EL (cell line): ENCODE results near the gene SCYGR6.
A peak's percentile ranks its signal among the peaks of the same experiment; 100 is the strongest.

Experiments used
- DNase-seq: peaks from one replicate; pipeline ENCODE4 v3.0.0-alpha.2; 2016

Gene SCYGR6

GRCh38 chr2:227710986-227711385 lies 13.6 kb downstream of the SCYGR6 start:
- no peak for DNase-seq

GRCh38 chr2:227707390-227707789 lies 17.2 kb downstream of the SCYGR6 start:
- no peak for DNase-seq

- DNase-seq = no peak
Measured at GRCh38 chr2:227706859-227707258, 17.7 kb downstream of the SCYGR6 start.

- peak; percentile 80 for DNase-seq
Measured at GRCh38 chr2:227703961-227704360, 20.6 kb downstream of the SCYGR6 start.

GRCh38 chr2:227703280-227703732 lies 21.3 kb downstream of the SCYGR6 start:
- peak; percentile 87 for DNase-seq

- no peak for DNase-seq
Measured at GRCh38 chr2:227701556-227701955, 23.0 kb downstream of the SCYGR6 start.

GRCh38 chr2:227696990-227697679 lies 27.4 kb downstream of the SCYGR6 start:
- DNase-seq = peak; percentile 33

GRCh38 chr2:227687189-227687588 lies 37.4 kb downstream of the SCYGR6 start:
- no peak for DNase-seq

GRCh38 chr2:227684258-227684657 lies 40.3 kb downstream of the SCYGR6 start:
- DNase-seq = no peak

GRCh38 chr2:227677928-227678327 lies 46.6 kb downstream of the SCYGR6 start:
- no peak for DNase-seq

GRCh38 chr2:227674485-227674884 lies 50.1 kb downstream of the SCYGR6 start:
- DNase-seq = no peak
